ENCODE measurements around the gene DNAH7.

DNAH7 gene

GRCh38 chr2:196040218-196040617 lies 28.4 kb downstream of the DNAH7 start:
- Histone ChIP-seq H3K4me3 (no peak overlapping the region), H3K9me3 (ENCODE audit: low read depth, low read length) (no peaks in the 10 kb centered on the region), H3K9ac (ENCODE audit: insufficient read length) (no peak overlapping the region), H3K36me3 (ENCODE audit: insufficient read depth, low read length) (no peaks in the 10 kb centered on the region), H3K27ac (no peak overlapping the region)
- TF ChIP-seq FOXP2 (optimal IDR thresholded peaks at IDR 0.05; ENCODE audit: control extremely low read depth, extremely low read length, insufficient read depth) (no peak), EZH2 (IDR thresholded peaks at IDR 0.05) (no peak), POLR2AphosphoS5 (IDR thresholded peaks at IDR 0.05; ENCODE audit: borderline replicate concordance, low read depth, low read length) (no peak)
- no peak for DNase-seq (ENCODE audit: low read depth, low spot score)

- H3K36me3 ChIP-seq (ENCODE audit: insufficient read depth, low read length), result no peaks in the 10 kb centered on the region
- no peak overlapping the region for H3K9ac ChIP-seq (ENCODE audit: insufficient read length)
- H3K9me3 ChIP-seq (ENCODE audit: low read depth, low read length), result no peaks in the 10 kb centered on the region
- no peak overlapping the region for H3K27ac ChIP-seq
- no peak for TF ChIP-seq POLR2AphosphoS5 (IDR thresholded peaks at IDR 0.05; ENCODE audit: borderline replicate concordance, low read depth, low read length)
- no peak for TF ChIP-seq EZH2 (IDR thresholded peaks at IDR 0.05)
- TF ChIP-seq FOXP2 (optimal IDR thresholded peaks at IDR 0.05; ENCODE audit: control extremely low read depth, extremely low read length, insufficient read depth), result no peak
- DNase-seq (ENCODE audit: low read depth, low spot score), result no peak
- no peak overlapping the region for H3K4me3 ChIP-seq
These were observed 32.2 kb downstream of the DNAH7 start for GRCh38 chr2:196036442-196036841.

- Histone ChIP-seq H3K4me3 (no peak overlapping the region), H3K9ac (ENCODE audit: insufficient read length) (no peak overlapping the region), H3K36me3 (ENCODE audit: insufficient read depth, low read length) (no peaks in the 10 kb centered on the region), H3K9me3 (ENCODE audit: low read depth, low read length) (no peaks in the 10 kb centered on the region), H3K27ac (no peak overlapping the region)
- DNase-seq (ENCODE audit: low read depth, low spot score), result no peak
- TF ChIP-seq EZH2 (IDR thresholded peaks at IDR 0.05) (no peak), FOXP2 (optimal IDR thresholded peaks at IDR 0.05; ENCODE audit: control extremely low read depth, extremely low read length, insufficient read depth) (no peak), POLR2AphosphoS5 (IDR thresholded peaks at IDR 0.05; ENCODE audit: borderline replicate concordance, low read depth, low read length) (no peak)
These were observed 50.6 kb downstream of the DNAH7 start for GRCh38 chr2:196018037-196018436.

GRCh38 chr2:196012314-196012713 lies 56.3 kb downstream of the DNAH7 start:
- no peak for DNase-seq (ENCODE audit: low read depth, low spot score)
- no peaks in the 10 kb centered on the region for H3K36me3 ChIP-seq (ENCODE audit: insufficient read depth, low read length)
- TF ChIP-seq FOXP2 (optimal IDR thresholded peaks at IDR 0.05; ENCODE audit: control extremely low read depth, extremely low read length, insufficient read depth) (no peak), POLR2AphosphoS5 (IDR thresholded peaks at IDR 0.05; ENCODE audit: borderline replicate concordance, low read depth, low read length) (no peak), EZH2 (IDR thresholded peaks at IDR 0.05) (no peak)
- H3K4me3 ChIP-seq, result no peak overlapping the region
- H3K9ac ChIP-seq (ENCODE audit: insufficient read length), result no peak overlapping the region
- H3K9me3 ChIP-seq (ENCODE audit: low read depth, low read length), result no peaks in the 10 kb centered on the region
- H3K27ac ChIP-seq, result no peak overlapping the region

DNA sequence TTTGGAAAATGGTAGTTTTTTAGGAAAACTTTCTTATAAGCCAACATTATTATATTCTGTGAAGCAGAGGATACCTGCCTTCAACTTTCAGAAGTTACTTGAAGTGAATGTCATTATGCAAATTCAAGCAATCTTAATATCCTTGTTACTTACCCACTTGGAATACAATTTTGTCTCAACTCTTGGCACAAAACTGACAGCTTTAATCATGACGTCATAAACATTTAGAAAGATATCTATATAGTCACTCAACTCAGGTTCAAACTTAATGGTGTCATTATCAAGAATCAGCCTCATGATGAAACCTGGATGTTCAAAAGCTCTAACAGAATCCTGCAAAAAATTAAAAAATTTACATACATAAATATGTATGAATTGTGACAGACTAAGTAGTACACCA lies 68.1 kb downstream of the DNAH7 start:
- TF ChIP-seq POLR2AphosphoS5 (IDR thresholded peaks at IDR 0.05; ENCODE audit: borderline replicate concordance, low read depth, low read length), result no peak
- no peak for TF ChIP-seq FOXP2 (optimal IDR thresholded peaks at IDR 0.05; ENCODE audit: control extremely low read depth, extremely low read length, insufficient read depth)
- no peak for TF ChIP-seq EZH2 (IDR thresholded peaks at IDR 0.05)
- DNase-seq (ENCODE audit: low read depth, low spot score), result no peak
- H3K36me3 ChIP-seq (ENCODE audit: insufficient read depth, low read length), result no peaks in the 10 kb centered on the region

DNA sequence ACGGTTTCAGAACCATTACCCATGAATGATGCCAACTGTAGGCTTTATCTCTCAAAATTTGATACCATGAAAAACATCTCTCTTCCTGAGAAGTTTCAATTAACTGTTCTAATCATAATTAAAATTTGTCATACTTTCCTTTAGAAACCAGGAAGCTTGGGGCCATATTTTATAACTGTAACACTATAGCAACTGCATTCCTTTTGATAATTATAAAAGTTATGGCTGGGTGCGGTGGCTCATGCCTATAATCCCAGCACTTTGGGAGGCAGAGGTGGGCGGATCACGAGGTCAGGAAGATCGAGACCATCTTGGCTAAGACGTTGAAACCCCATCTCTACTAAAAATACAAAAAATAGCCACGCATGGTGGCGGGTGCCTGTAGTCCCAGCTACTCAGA lies 70.6 kb downstream of the DNAH7 start:
- TF ChIP-seq POLR2AphosphoS5 (IDR thresholded peaks at IDR 0.05; ENCODE audit: borderline replicate concordance, low read depth, low read length) (no peak), EZH2 (IDR thresholded peaks at IDR 0.05) (no peak), FOXP2 (optimal IDR thresholded peaks at IDR 0.05; ENCODE audit: control extremely low read depth, extremely low read length, insufficient read depth) (no peak)
- Histone ChIP-seq H3K9me3 (ENCODE audit: low read depth, low read length) (no peaks in the 10 kb centered on the region), H3K4me3 (no peak overlapping the region)

More for the DNA sequence above, 68.1 kb downstream of the DNAH7 start:
- Histone ChIP-seq H3K4me3 (no peak overlapping the region), H3K9me3 (ENCODE audit: low read depth, low read length) (no peaks in the 10 kb centered on the region), H3K9ac (ENCODE audit: insufficient read length) (no peak overlapping the region), H3K27ac (no peak overlapping the region)

DNA sequence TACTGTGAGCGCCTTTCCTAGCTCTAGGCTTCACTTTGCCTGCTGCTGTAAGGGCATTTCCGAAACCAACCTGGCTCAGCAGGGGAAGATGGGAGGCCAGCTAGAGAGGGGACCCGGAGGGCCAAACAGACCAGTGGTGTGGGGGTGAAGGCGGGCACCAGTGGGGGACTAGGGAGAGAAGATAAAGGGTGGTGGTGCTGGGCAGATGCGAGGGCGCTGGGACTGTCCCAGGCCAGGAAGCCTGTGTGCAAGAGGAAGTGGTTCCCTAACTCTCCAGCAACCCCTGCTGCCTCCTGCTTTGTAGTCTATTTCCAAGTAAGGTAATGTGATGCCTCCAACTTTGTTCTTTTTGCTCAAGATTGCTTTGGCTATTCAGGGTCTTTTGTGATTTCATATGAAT lies 73.1 kb downstream of the DNAH7 start:
- H3K9me3 ChIP-seq (ENCODE audit: low read depth, low read length), result no peaks in the 10 kb centered on the region
- no peaks in the 10 kb centered on the region for H3K36me3 ChIP-seq (ENCODE audit: insufficient read depth, low read length)
- H3K27ac ChIP-seq, result no peak overlapping the region
- H3K4me3 ChIP-seq, result no peak overlapping the region
- no peak for TF ChIP-seq POLR2AphosphoS5 (IDR thresholded peaks at IDR 0.05; ENCODE audit: borderline replicate concordance, low read depth, low read length)
- TF ChIP-seq EZH2 (IDR thresholded peaks at IDR 0.05), result no peak
- no peak for TF ChIP-seq FOXP2 (optimal IDR thresholded peaks at IDR 0.05; ENCODE audit: control extremely low read depth, extremely low read length, insufficient read depth)
- H3K9ac ChIP-seq (ENCODE audit: insufficient read length), result no peak overlapping the region
- DNase-seq (ENCODE audit: low read depth, low spot score), result no peak

More for the DNA sequence above, 70.6 kb downstream of the DNAH7 start:
- Histone ChIP-seq H3K36me3 (ENCODE audit: insufficient read depth, low read length) (no peaks in the 10 kb centered on the region), H3K27ac (no peak overlapping the region), H3K9ac (ENCODE audit: insufficient read length) (no peak overlapping the region)
- no peak for DNase-seq (ENCODE audit: low read depth, low spot score)

DNA sequence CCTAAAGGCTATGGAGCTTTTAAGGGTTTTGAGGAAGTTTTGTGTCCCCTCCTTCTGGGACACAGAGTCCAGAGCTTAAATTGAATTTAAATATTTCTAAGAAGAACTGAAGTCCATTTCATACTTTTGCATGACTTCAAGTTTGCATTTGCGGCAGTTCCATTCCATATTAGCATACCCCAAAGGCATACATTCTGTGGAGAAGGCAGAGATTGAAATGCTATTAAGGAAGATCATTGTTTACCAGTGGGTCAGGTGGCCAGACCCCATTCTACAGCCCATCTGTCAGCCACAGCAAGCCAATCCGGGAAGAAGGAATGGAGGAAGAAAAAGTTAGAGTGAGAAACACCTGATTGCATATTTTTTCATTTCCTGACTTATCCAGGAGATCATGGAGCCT lies 75.0 kb downstream of the DNAH7 start:
- Histone ChIP-seq H3K4me3 (no peak overlapping the region), H3K36me3 (ENCODE audit: insufficient read depth, low read length) (no peaks in the 10 kb centered on the region), H3K9me3 (ENCODE audit: low read depth, low read length) (no peaks in the 10 kb centered on the region), H3K27ac (no peak overlapping the region), H3K9ac (ENCODE audit: insufficient read length) (no peak overlapping the region)
- DNase-seq (ENCODE audit: low read depth, low spot score), result no peak
- TF ChIP-seq FOXP2 (optimal IDR thresholded peaks at IDR 0.05; ENCODE audit: control extremely low read depth, extremely low read length, insufficient read depth) (no peak), EZH2 (IDR thresholded peaks at IDR 0.05) (no peak), POLR2AphosphoS5 (IDR thresholded peaks at IDR 0.05; ENCODE audit: borderline replicate concordance, low read depth, low read length) (no peak)

GRCh38 chr2:195985741-195986140 lies 82.9 kb downstream of the DNAH7 start:
- Histone ChIP-seq H3K4me3 (no peak overlapping the region), H3K9me3 (ENCODE audit: low read depth, low read length) (no peaks in the 10 kb centered on the region), H3K9ac (ENCODE audit: insufficient read length) (no peak overlapping the region), H3K27ac (no peak overlapping the region), H3K36me3 (ENCODE audit: insufficient read depth, low read length) (no peaks in the 10 kb centered on the region)
- no peak for TF ChIP-seq POLR2AphosphoS5 (IDR thresholded peaks at IDR 0.05; ENCODE audit: borderline replicate concordance, low read depth, low read length)
- no peak for TF ChIP-seq EZH2 (IDR thresholded peaks at IDR 0.05)
- no peak for TF ChIP-seq FOXP2 (optimal IDR thresholded peaks at IDR 0.05; ENCODE audit: control extremely low read depth, extremely low read length, insufficient read depth)
- DNase-seq (ENCODE audit: low read depth, low spot score), result no peak
